GM12878 (cell line): ENCODE measurements around the gene EMC1. TPM values are rescaled to one million over a fixed set of nuclear protein-coding genes. Genes with fewer than 3 reads are reported as not detected.

Source experiments
- BCLAF1 ChIP-seq: fragments of 450-650 bp; IDR thresholded peaks from 2 replicates; pipeline ENCODE4 v1.6.1; 2017; ENCODE audit warnings: antibody characterized with exemption, mild to moderate bottlenecking, moderate library complexity
- FOS ChIP-seq: IDR thresholded peaks from 3 replicates; pipeline ENCODE4 v1.6.1; 2011; ENCODE audit warnings: borderline replicate concordance; ENCODE audit not compliant: insufficient read length; ENCODE audit errors: extremely low read depth
- KAT2A ChIP-seq: conservative IDR thresholded peaks from 2 replicates; pipeline ENCODE4 v1.6.1; 2011; ENCODE audit warnings: low read depth, low read length; ENCODE audit not compliant: control insufficient read depth
- NBN ChIP-seq: fragments of 450-650 bp; IDR thresholded peaks from 2 replicates; pipeline ENCODE4 v1.6.1; 2016
- NR2C1 ChIP-seq: fragments of 450-650 bp; IDR thresholded peaks from 2 replicates; pipeline ENCODE4 v1.6.1; 2017; ENCODE audit warnings: antibody characterized with exemption, mild to moderate bottlenecking, moderate library complexity
- TAF1 ChIP-seq: IDR thresholded peaks from 2 replicates; pipeline ENCODE4 v1.6.1; 2011; ENCODE audit warnings: mild to moderate bottlenecking, low read depth, low read length, borderline replicate concordance
- WRNIP1 ChIP-seq: IDR thresholded peaks from 2 replicates; pipeline ENCODE4 v1.6.1; 2011; ENCODE audit warnings: low read depth, low read length, improper control_type of control experiment, borderline replicate concordance
- ZBTB4 ChIP-seq: fragments of 450-650 bp; formaldehyde crosslinking; IDR thresholded peaks from 2 replicates; pipeline ENCODE4 v1.4.0; 2022; ENCODE audit warnings: mild to moderate bottlenecking, moderate library complexity
- polyA plus RNA-seq, 11 experiments: library from polyadenylated mRNA; depleted of rRNA in 4 of 11; unstranded in 6 of 11; stranded (reverse) in 5 of 11; fragments of >200 nt; fragmentation: Nextera tagmentation in 4 of 11; fragmentation: Illumina TruSeq in 1 of 11; extraction: Ambion mirVana in 4 of 11; extraction: Trizol in 1 of 11; gene quantifications; 1 replicate in 1 of 11; 2 replicates in 10 of 11; pipeline versions ENCODE4 v1.2.1 to v1.2.3, GENCODE V29; 2011 to 2016; ENCODE audit warnings: inconsistent platforms in 2 of 11, missing spikeins in 2 of 11, low read depth in 1 of 11
- total RNA-seq, 4 experiments: library from RNA; depleted of rRNA in 3 of 4; stranded (reverse); fragments of >200 nt in 3 of 4; fragmentation: Illumina TruSeq in 1 of 4; extraction: Trizol in 1 of 4; gene quantifications; 2 replicates each; pipeline versions ENCODE4 v1.2.1 to v1.2.3, GENCODE V29; 2013 to 2021
- TF ChIP-seq, protein P1 (sequence below): fragments of 450-650 bp; IDR thresholded peaks from 2 replicates; pipeline ENCODE4 v1.6.1; 2016; ENCODE audit warnings: mild to moderate bottlenecking, moderate library complexity, borderline replicate concordance

EMC1 gene
- total and polyA plus RNA-seq, 10 of the 15 experiments (the other 5 are each of a cell fraction or from before 2014, with no cell fraction given), result 12.2 to 43.6 (median 20.6) TPM

- TF ChIP-seq BCLAF1 (no peak), ZBTB4 (CRISPR knock-in tag) (no peak), TAF1 (no peak), WRNIP1 (no peak), KAT2A (no peak), NBN (no peak), NR2C1 (no peak), FOS (no peak)
- TF ChIP-seq, protein P1, sequence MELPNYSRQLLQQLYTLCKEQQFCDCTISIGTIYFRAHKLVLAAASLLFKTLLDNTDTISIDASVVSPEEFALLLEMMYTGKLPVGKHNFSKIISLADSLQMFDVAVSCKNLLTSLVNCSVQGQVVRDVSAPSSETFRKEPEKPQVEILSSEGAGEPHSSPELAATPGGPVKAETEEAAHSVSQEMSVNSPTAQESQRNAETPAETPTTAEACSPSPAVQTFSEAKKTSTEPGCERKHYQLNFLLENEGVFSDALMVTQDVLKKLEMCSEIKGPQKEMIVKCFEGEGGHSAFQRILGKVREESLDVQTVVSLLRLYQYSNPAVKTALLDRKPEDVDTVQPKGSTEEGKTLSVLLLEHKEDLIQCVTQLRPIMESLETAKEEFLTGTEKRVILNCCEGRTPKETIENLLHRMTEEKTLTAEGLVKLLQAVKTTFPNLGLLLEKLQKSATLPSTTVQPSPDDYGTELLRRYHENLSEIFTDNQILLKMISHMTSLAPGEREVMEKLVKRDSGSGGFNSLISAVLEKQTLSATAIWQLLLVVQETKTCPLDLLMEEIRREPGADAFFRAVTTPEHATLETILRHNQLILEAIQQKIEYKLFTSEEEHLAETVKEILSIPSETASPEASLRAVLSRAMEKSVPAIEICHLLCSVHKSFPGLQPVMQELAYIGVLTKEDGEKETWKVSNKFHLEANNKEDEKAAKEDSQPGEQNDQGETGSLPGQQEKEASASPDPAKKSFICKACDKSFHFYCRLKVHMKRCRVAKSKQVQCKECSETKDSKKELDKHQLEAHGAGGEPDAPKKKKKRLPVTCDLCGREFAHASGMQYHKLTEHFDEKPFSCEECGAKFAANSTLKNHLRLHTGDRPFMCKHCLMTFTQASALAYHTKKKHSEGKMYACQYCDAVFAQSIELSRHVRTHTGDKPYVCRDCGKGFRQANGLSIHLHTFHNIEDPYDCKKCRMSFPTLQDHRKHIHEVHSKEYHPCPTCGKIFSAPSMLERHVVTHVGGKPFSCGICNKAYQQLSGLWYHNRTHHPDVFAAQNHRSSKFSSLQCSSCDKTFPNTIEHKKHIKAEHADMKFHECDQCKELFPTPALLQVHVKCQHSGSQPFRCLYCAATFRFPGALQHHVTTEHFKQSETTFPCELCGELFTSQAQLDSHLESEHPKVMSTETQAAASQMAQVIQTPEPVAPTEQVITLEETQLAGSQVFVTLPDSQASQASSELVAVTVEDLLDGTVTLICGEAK, result no peak
These were observed 45.5 kb downstream of the EMC1 start (continued) for GRCh38 chr1:19205845-19206244.
